Neural crest cell (in vitro differentiated cells): ENCODE measurements around the gene PTPRG. TPM values are rescaled to one million over a fixed set of nuclear protein-coding genes. Genes with fewer than 3 reads are reported as not detected.

ENCODE experiments used
- DNase-seq: peaks from one replicate; pipeline ENCODE4 v3.0.0; 2021; ENCODE audit warnings: low read depth, mixed read lengths, low spot score
- H3K27ac Mint-ChIP-seq: one replicate; pipeline ENCODE4 v1.8.0; 2021; ENCODE audit warnings: mild to moderate bottlenecking, mixed read lengths; ENCODE audit not compliant: unreplicated experiment
- H3K27me3 Mint-ChIP-seq: 2 replicates; pipeline ENCODE4 v1.8.0; 2021; ENCODE audit warnings: low read depth, mild to moderate bottlenecking, mixed read lengths
- H3K36me3 Mint-ChIP-seq: 2 replicates; pipeline ENCODE4 v1.8.0; 2021; ENCODE audit warnings: low read depth, mild to moderate bottlenecking, mixed read lengths
- H3K4me1 Mint-ChIP-seq: 2 replicates; pipeline ENCODE4 v1.8.0; 2021; ENCODE audit warnings: mixed read lengths
- H3K4me3 Mint-ChIP-seq: one replicate; pipeline ENCODE4 v1.8.0; 2021; ENCODE audit warnings: mild to moderate bottlenecking, mixed read lengths
- H3K9me3 Mint-ChIP-seq: 2 replicates; pipeline ENCODE4 v1.8.0; 2021; ENCODE audit warnings: mixed read lengths
- total RNA-seq: library from RNA; stranded (reverse); gene quantifications from 2 replicates; pipeline ENCODE4 v1.2.1, GENCODE V29; 2021
- TF ChIP-seq, protein P1 (sequence below): fragments of 200-600 bp; sonication (generic); conservative IDR thresholded peaks from 2 replicates; pipeline ENCODE4 v1.5.0; 2021; ENCODE audit warnings: antibody characterized with exemption, mild to moderate bottlenecking

Gene PTPRG
- total RNA-seq, 1 donor from 2014 or later: 41.2 TPM

DNA sequence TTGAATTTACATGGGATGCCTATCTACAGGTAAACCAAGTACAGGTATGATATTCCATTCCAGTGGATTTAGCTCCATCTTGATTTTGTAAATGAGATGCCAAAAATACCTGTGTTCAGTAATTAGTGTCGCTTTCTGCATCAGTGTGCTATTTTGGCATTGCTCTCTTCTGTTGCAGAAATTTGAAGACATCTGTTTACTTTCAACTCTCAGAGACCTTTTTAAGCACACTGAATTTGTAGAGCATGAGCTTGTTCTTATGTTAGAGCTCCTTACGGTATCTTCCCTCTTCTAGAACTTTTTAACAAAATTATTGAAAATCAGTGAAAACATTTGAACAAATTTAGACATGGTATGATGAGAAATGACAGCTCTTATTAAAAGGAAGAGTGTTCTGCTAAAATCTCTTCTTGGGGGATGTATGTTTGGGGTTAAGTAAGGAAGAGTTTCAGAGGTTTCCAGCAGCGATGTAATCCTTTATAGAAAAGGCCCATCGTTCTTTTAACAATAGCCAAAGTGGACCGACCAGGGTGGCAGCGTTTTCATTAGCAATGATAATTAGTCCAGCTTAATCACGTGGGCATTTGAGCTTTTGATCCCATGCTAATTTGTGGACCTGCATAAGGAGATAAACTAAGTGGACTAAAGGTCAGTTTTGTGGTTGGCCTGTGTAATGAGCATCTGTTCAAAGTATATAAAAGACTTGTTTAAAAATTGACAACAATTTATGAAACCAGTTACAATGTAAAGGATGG lies 385.4 kb downstream of the PTPRG start:
- TF ChIP-seq, protein P1, sequence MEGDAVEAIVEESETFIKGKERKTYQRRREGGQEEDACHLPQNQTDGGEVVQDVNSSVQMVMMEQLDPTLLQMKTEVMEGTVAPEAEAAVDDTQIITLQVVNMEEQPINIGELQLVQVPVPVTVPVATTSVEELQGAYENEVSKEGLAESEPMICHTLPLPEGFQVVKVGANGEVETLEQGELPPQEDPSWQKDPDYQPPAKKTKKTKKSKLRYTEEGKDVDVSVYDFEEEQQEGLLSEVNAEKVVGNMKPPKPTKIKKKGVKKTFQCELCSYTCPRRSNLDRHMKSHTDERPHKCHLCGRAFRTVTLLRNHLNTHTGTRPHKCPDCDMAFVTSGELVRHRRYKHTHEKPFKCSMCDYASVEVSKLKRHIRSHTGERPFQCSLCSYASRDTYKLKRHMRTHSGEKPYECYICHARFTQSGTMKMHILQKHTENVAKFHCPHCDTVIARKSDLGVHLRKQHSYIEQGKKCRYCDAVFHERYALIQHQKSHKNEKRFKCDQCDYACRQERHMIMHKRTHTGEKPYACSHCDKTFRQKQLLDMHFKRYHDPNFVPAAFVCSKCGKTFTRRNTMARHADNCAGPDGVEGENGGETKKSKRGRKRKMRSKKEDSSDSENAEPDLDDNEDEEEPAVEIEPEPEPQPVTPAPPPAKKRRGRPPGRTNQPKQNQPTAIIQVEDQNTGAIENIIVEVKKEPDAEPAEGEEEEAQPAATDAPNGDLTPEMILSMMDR: no peak
- H3K4me3 Mint-ChIP-seq: no peak overlapping the region
- no peak for DNase-seq
- no peaks in the 10 kb centered on the region for H3K27me3 Mint-ChIP-seq
- H3K27ac Mint-ChIP-seq: no peak overlapping the region
- peaks cover 28% of the 10 kb centered on the region for H3K4me1 Mint-ChIP-seq
- no peaks in the 10 kb centered on the region for H3K9me3 Mint-ChIP-seq
- H3K36me3 Mint-ChIP-seq: peaks cover 2% of the 10 kb centered on the region

DNA sequence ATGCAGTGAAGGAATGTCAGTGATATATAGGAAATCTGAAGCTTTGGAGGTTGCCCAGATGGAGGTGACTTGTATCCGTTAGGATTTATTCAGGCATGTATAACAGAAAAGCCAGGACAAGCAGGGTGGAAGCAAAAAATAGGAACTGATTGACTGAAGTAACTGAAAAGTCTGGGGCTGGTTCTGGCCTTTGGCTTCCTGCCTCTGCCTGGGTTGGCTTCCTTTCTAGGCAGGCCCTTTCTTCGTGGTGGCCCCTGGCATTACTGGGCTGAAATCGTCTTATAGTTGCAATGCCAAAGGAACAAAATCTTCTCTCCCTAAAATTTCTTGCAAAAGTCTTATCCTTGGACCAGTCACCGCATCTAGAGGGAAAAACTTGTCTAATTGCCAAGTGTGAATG lies 386.1 kb downstream of the PTPRG start:
- H3K4me3 Mint-ChIP-seq: no peak overlapping the region
- DNase-seq: no peak
- TF ChIP-seq, protein P1: no peak
- peaks cover 2% of the 10 kb centered on the region for H3K36me3 Mint-ChIP-seq
- peaks cover 28% of the 10 kb centered on the region for H3K4me1 Mint-ChIP-seq
- no peak overlapping the region for H3K27ac Mint-ChIP-seq
- no peaks in the 10 kb centered on the region for H3K27me3 Mint-ChIP-seq
- no peaks in the 10 kb centered on the region for H3K9me3 Mint-ChIP-seq

DNA sequence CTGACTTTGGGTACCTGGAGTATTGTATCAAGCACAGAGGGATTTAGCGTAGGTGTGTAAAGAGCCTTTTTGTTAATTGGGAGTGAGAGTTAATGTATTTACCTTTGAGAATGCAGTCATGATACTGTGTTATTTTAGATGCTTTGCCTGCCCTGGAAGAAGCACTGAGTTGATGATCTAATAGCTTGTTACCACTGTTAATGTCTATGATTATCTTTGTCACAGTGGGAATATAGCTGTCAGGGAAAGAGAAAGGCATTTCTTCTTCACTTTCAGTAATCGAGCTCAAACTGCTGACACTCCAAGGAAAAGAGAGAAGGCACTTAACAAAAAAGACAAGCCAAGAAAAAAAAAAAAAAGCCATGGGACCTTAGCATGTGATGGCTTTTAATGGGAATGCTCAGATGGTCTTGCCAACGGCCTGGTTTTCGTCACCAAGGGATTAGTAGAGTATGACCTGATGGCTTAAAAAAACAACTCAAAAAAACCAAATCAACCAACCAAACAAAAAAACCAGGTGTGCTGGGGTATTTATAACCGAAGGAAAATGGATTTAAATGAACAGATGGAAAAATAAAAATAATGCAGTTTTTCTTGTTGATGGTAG lies 387.4 kb downstream of the PTPRG start:
- H3K9me3 Mint-ChIP-seq: no peaks in the 10 kb centered on the region
- DNase-seq: no peak
- no peaks in the 10 kb centered on the region for H3K27me3 Mint-ChIP-seq
- H3K36me3 Mint-ChIP-seq: no peaks in the 10 kb centered on the region
- no peak overlapping the region for H3K27ac Mint-ChIP-seq
- H3K4me1 Mint-ChIP-seq: peaks cover 28% of the 10 kb centered on the region
- TF ChIP-seq, protein P1: no peak
- H3K4me3 Mint-ChIP-seq: no peak overlapping the region

DNA sequence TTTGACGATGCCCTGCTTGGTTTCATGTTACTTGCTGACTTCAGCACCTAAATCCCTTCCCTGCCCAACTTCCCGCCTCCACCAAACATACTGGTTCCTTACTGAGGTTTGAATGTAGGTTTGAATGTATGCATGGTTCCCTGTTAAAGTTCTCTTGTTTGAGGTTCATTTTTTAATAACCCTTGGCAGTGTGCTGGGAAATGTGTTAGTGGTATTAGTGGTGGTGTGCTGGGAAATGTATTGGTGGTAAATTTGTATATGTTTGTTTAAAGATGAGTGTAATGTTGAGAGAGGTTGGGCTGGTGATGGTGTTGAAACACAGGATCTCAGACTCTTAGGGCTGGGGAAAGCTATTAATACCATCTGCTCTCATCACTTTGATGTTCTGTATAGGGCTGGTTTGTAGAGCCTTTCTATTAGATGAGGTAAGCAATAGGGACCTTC lies 392.7 kb downstream of the PTPRG start:
- no peaks in the 10 kb centered on the region for H3K9me3 Mint-ChIP-seq
- H3K4me3 Mint-ChIP-seq: no peak overlapping the region
- no peaks in the 10 kb centered on the region for H3K27me3 Mint-ChIP-seq
- no peak for DNase-seq
- TF ChIP-seq, protein P1: no peak
- no peaks in the 10 kb centered on the region for H3K36me3 Mint-ChIP-seq
- H3K4me1 Mint-ChIP-seq: peaks cover 9% of the 10 kb centered on the region
- H3K27ac Mint-ChIP-seq: no peak overlapping the region

DNA sequence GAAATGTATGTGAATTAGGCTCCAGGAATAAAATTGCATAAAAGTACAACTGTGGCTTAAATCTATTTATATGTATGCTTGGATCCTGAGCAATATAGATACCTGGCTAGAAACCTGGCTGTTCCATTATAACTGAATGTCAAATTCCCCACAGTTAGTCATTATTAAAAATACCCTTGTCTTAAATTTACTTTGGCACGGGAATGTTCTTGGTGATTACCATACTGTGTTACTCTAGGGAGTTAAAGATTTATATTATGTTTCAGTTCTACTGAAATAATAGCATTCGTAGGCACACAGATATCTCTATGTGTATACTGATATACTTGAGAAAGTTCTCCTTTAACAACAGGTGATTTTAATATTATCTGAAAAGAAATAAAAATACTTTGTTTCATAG lies 394.1 kb downstream of the PTPRG start:
- TF ChIP-seq, protein P1: no peak
- no peaks in the 10 kb centered on the region for H3K27me3 Mint-ChIP-seq
- no peaks in the 10 kb centered on the region for H3K36me3 Mint-ChIP-seq
- H3K27ac Mint-ChIP-seq: no peak overlapping the region
- no peak for DNase-seq
- H3K9me3 Mint-ChIP-seq: no peaks in the 10 kb centered on the region
- peaks cover 5% of the 10 kb centered on the region for H3K4me1 Mint-ChIP-seq
- no peak overlapping the region for H3K4me3 Mint-ChIP-seq
